ENCODE measurements around the gene SLAMF7. TPM values are rescaled to one million over a fixed set of nuclear protein-coding genes. Genes with fewer than 3 reads are reported as not detected.
"Not testable (repeated sequence)": the region's sequence is repeated elsewhere in the genome, so short reads cannot be mapped to it uniquely, and the experiment has no call there.

The SLAMF7 gene
- total RNA-seq, 8 experiments from 2014 or later: 0.08 to 1.1 (median 0.12) TPM; not detected in 2

DNA sequence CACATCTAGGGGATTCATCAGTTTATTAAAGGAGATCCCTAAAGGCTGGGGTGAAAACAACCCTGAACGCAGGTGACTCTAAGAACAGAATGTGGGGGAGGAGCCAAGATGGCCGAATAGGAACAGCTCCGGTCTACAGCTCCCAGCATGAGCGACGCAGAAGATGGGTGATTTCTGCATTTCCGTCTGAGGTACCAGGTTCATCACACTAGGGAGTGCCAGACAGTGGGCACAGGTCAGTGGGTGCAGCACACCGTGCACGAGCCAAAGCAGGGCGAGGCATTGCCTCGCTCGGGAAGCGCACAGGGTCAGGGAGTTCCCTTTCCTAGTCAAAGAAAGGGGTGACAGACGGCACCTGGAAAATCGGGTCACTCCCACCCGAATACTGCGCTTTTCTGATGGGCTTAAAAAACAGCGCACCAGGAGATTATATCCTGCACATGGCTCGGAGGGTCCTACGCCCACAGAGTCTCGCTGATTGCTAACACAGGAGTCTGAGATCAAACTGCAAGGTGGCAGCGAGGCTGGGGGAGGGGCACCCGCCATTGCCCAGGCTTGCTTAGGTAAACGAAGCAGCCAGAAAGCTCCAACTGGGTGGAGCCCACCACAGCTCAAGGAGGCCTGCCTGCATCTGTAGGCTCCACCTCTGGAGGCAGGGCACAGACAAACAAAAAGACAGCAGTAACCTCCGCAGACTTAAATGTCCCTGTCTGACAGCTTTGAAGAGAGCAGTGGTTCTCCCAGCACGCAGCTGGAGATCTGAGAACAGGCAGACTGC lies 44.1 kb downstream of the SLAMF7 start:
- 80 to 97% (median 90%) methylated on average over 1 to 10 of the region's 25 CpGs; no CpG with 5 or more reads in 5 of the 10 experiments for WGBS, 10 experiments
- H3K27ac ChIP-seq; H3K4me3 ChIP-seq; H3K4me1 ChIP-seq (replicated peaks in 1 of 2); ATAC-seq (replicated peaks in 6 of 8); in situ Hi-C loops (cut with MboI; ENCODE audit: low pct_unique_long_range_greater_than_20kb in 2 of 9, low sequenced_read_pairs in 9 of 9, unreplicated experiment in 9 of 9): not testable (repeated sequence)

DNA sequence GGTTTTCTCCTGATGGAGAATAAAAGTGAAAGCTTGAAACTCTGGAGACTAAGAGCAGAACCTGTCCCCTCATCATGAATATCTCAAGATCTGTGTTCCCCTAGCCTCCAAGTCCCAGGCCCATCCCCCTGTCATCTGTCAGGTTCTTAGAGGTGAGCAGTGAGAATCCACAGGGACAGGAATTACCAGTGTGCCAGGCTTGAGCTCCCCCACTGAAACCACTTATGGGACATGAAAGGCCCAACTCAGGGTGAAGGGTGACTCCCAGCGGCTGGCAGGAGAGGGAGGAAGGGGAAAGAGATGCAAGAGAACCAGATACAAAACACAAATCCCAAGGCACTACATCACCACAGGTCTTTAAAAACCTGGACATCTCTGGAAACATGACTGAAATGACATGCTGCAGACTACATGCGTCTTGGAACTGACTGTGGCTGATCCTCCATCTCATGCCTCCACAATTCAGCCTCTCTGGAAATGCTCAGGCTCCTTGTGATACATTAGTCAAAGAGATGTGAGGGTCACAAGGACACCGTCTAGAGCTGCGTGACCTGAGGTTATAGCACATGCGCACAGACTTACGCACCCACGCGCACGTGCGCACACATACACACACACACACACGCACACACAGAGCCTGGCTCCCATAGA lies 50.1 kb downstream of the SLAMF7 start:
- no peak for ATAC-seq (replicated peaks in 6 of 8)
- no peaks in the 10 kb centered on the region for H3K4me1 ChIP-seq (replicated peaks in 1 of 2)
- no peak overlapping the region for H3K4me3 ChIP-seq
- H3K27ac ChIP-seq: no peak overlapping the region
- in situ Hi-C loops (cut with MboI; ENCODE audit: low pct_unique_long_range_greater_than_20kb in 2 of 9, low sequenced_read_pairs in 9 of 9, unreplicated experiment in 9 of 9): no loop called here
- WGBS, 10 experiments: 33 to 100% (median 85%) methylated on average over 1 to 10 of the region's 11 CpGs; no CpG with 5 or more reads in 4 of the 10 experiments

- Histone ChIP-seq H3K4me3 (no peak overlapping the region), H3K4me1 (replicated peaks in 1 of 2) (no peaks in the 10 kb centered on the region)
- peak in 2 of 8 experiments; percentile 41 to 53 for ATAC-seq (replicated peaks in 6 of 8)
Observed at GRCh38 chr1:160789702-160790611, 50.9 kb downstream of the SLAMF7 start.

GRCh38 chr1:160794376-160794775 lies 55.3 kb downstream of the SLAMF7 start:
- in situ Hi-C loops (cut with MboI; ENCODE audit: low pct_unique_long_range_greater_than_20kb in 2 of 9, low sequenced_read_pairs in 9 of 9, unreplicated experiment in 9 of 9): no loop called here
- no peak for ATAC-seq (replicated peaks in 6 of 8)
- no peak overlapping the region for H3K4me3 ChIP-seq
- H3K4me1 ChIP-seq (replicated peaks in 1 of 2): no peaks in the 10 kb centered on the region
- 0 to 61% (median 28%) methylated on average over 1 to 3 of the region's 3 CpGs; no CpG with 5 or more reads in 2 of the 10 experiments for WGBS, 10 experiments
- H3K27ac ChIP-seq: no peak overlapping the region

More at GRCh38 chr1:160789702-160790611, 50.9 kb downstream of the SLAMF7 start:
- H3K27ac ChIP-seq: no peak overlapping the region
- WGBS, 10 experiments: 50 to 100% (median 91%) methylated on average over 2 to 13 of the region's 13 CpGs; no CpG with 5 or more reads in 2 of the 10 experiments
- in situ Hi-C loops (cut with MboI; ENCODE audit: low pct_unique_long_range_greater_than_20kb in 2 of 9, low sequenced_read_pairs in 9 of 9, unreplicated experiment in 9 of 9): no loop called here

DNA sequence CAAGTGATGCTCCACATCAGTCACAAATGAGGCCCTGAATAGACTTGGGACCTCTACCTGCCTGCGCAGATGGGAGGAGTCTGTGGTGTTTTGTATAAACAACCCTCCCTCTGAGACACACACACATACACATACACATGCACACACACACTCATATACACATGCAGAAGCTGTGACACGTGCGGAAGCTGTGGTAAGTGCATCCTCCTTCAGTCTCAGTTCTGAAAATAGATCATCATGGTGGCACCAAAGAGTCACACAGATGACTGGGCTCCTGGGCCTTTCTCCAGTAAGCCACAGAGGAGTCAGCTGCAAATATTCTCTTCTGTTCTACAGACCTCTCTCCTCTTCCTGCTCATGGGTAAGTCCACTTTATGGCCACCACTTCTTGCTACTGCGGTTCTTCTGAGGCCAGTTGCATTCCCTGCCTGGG lies 56.9 kb downstream of the SLAMF7 start, which contains the start of gene LY9:
Gene LY9 (plus strand): TSS at position 224 of the 433 bp plus-strand sequence. CDS start 14 bp downstream, at position 238.
- WGBS, 10 experiments: 17 to 100% (median 87%) methylated on average over 1 to 4 of the region's 4 CpGs; no CpG with 5 or more reads in 2 of the 10 experiments
- ATAC-seq (replicated peaks in 6 of 8): no peak
- no peak within 1 kb of the TSS for H3K27ac ChIP-seq
- no peak within 1 kb of the TSS for H3K4me3 ChIP-seq
- in situ Hi-C loops (cut with MboI; ENCODE audit: low pct_unique_long_range_greater_than_20kb in 2 of 9, low sequenced_read_pairs in 9 of 9, unreplicated experiment in 9 of 9): no loop called here
- no peaks in the 10 kb centered on the region for H3K4me1 ChIP-seq (replicated peaks in 1 of 2)

- in situ Hi-C loops (cut with MboI; ENCODE audit: low pct_unique_long_range_greater_than_20kb in 2 of 9, low sequenced_read_pairs in 9 of 9, unreplicated experiment in 9 of 9): no loop called here
- no peaks in the 10 kb centered on the region for H3K4me1 ChIP-seq (replicated peaks in 1 of 2)
- H3K4me3 ChIP-seq: no peak overlapping the region
- no peak for ATAC-seq (replicated peaks in 6 of 8)
- WGBS, 10 experiments: 6 to 81% (median 60%) methylated on average over 1 to 3 of the region's 3 CpGs; no CpG with 5 or more reads in 1 of the 10 experiments
- H3K27ac ChIP-seq: no peak overlapping the region
Observed at GRCh38 chr1:160797271-160797709, 58.2 kb downstream of the SLAMF7 start.

DNA sequence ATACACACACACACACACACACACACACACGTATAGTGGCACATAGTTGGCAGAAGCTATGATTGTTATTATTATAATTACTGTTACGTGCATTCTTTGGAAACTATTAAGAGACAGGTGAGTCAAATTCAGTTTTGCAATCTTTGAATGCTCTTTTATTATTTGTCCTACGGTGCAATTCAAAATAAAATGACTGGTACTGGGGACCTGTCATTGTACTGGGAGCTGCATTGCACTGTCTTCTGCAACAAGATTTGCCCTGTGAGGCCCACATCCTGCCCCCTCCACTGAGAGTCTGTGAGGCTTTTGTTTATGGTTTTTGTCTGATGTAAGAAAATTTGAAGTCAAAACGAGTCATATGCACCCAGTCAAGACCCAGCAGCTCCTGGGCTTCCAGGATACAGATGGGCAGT lies 58.8 kb downstream of the SLAMF7 start:
- Histone ChIP-seq H3K27ac (no peak overlapping the region), H3K4me3 (no peak overlapping the region), H3K4me1 (replicated peaks in 1 of 2) (no peaks in the 10 kb centered on the region)
- in situ Hi-C loops (cut with MboI; ENCODE audit: low pct_unique_long_range_greater_than_20kb in 2 of 9, low sequenced_read_pairs in 9 of 9, unreplicated experiment in 9 of 9): no loop called here
- ATAC-seq (replicated peaks in 6 of 8): no peak
- WGBS, 10 experiments: 0 to 50% (median 21%) methylated on average over 1 to 4 of the region's 4 CpGs; no CpG with 5 or more reads in 3 of the 10 experiments

GRCh38 chr1:160798439-160798838 lies 59.4 kb downstream of the SLAMF7 start:
- Histone ChIP-seq H3K4me1 (replicated peaks in 1 of 2) (no peaks in the 10 kb centered on the region), H3K4me3 (no peak overlapping the region), H3K27ac (no peak overlapping the region)
- WGBS, 10 experiments: 0 to 86% (median 67%) methylated on average over 1 to 2 of the region's 2 CpGs; no CpG with 5 or more reads in 2 of the 10 experiments
- peak in 2 of 8 experiments; percentile 34 to 46 for ATAC-seq (replicated peaks in 6 of 8)
- in situ Hi-C loops (cut with MboI; ENCODE audit: low pct_unique_long_range_greater_than_20kb in 2 of 9, low sequenced_read_pairs in 9 of 9, unreplicated experiment in 9 of 9): no loop called here

DNA sequence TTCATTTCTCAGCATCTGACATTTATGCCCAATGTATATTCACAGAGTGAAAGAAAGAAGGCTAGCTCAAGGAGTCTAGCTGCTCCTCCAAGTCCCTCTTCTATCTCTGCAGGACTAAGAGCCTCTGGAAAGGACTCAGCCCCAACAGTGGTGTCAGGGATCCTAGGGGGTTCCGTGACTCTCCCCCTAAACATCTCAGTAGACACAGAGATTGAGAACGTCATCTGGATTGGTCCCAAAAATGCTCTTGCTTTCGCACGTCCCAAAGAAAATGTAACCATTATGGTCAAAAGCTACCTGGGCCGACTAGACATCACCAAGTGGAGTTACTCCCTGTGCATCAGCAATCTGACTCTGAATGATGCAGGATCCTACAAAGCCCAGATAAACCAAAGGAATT lies 60.6 kb downstream of the SLAMF7 start:
- Histone ChIP-seq H3K4me1 (replicated peaks in 1 of 2) (no peaks in the 10 kb centered on the region), H3K27ac (no peak overlapping the region), H3K4me3 (no peak overlapping the region)
- ATAC-seq (replicated peaks in 6 of 8): no peak
- WGBS, 10 experiments: 0 to 88% (median 75%) methylated on average over 1 to 5 of the region's 5 CpGs; no CpG with 5 or more reads in 3 of the 10 experiments
- in situ Hi-C loops (cut with MboI; ENCODE audit: low pct_unique_long_range_greater_than_20kb in 2 of 9, low sequenced_read_pairs in 9 of 9, unreplicated experiment in 9 of 9): no loop called here

- H3K4me3 ChIP-seq: no peak overlapping the region
- H3K4me1 ChIP-seq (replicated peaks in 1 of 2): no peaks in the 10 kb centered on the region
- H3K27ac ChIP-seq: no peak overlapping the region
- WGBS, 10 experiments: 20 to 100% (median 100%) methylated on average over 1 of the region's 1 CpG; no CpG with 5 or more reads in 4 of the 10 experiments
- ATAC-seq (replicated peaks in 6 of 8): no peak
- in situ Hi-C loops (cut with MboI; ENCODE audit: low pct_unique_long_range_greater_than_20kb in 2 of 9, low sequenced_read_pairs in 9 of 9, unreplicated experiment in 9 of 9): no loop called here
Observed at GRCh38 chr1:160800142-160800541, 61.1 kb downstream of the SLAMF7 start.

DNA sequence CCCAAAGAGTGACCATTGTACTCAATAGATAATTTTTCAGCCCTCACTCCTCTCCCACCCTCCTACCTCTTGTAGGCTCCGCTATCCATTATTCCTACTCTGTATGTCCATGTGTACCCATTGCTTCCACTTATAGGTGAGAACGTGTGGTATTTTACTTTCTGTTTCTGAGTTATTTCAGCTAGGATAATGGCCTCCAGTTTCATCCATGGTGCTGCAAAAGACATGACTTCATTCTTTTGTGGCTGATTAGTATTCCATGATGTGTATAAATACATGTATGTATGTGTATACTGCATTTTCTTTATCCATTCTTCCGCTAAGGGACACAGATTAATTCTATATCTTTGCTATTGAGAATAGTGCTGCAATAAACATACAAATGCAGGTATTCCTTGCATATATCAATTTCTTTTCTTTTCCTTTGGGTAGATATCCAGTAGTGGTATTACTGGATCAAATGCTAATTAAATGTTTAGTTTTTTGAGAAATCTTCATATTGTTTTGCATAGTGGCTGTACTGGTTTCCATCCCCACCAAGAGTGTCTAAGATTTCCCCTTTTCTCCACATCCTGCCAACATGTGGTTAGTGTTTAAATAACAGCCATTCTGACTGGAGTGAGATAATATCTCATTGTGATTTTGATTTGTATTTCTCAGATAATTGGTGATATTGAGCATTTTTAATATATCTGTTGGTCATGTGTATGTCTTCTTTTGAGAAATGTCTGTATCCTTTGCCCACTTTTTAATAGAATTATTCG lies 61.8 kb downstream of the SLAMF7 start:
- H3K27ac ChIP-seq: no peak overlapping the region
- no peak overlapping the region for H3K4me3 ChIP-seq
- ATAC-seq (replicated peaks in 6 of 8): peak in 1 of 8 experiments; percentile 16
- 0 to 47% (median 28%) methylated on average over 1 to 4 of the region's 4 CpGs for WGBS, 10 experiments
- H3K4me1 ChIP-seq (replicated peaks in 1 of 2): no peaks in the 10 kb centered on the region
- in situ Hi-C loops (cut with MboI; ENCODE audit: low pct_unique_long_range_greater_than_20kb in 2 of 9, low sequenced_read_pairs in 9 of 9, unreplicated experiment in 9 of 9): no loop called here

Data from motor neuron (in vitro differentiated cells).